Motor neuron (in vitro differentiated cells): ENCODE results near the gene NEDD9. TPM values are rescaled to one million over a fixed set of nuclear protein-coding genes. Genes with fewer than 3 reads are reported as not detected.

Experiments
- ATAC-seq, 8 experiments: fragments of 200-7000 bp; cut with Tn5 transposase; replicated peaks in 6 of 8; 2 replicates each; pipeline ENCODE4 v1.8.0; 2021; ENCODE audit warnings: mild to moderate bottlenecking in 8 of 8, moderate library complexity in 8 of 8
- H3K27ac ChIP-seq, 2 donors: fragments of 250-450 bp; sonication (Bioruptor Pico); 2 replicates each; pipeline ENCODE4 v1.9.0; 2021; ENCODE audit warnings: antibody characterized with exemption in 2 of 2, mild to moderate bottlenecking in 2 of 2, moderate library complexity in 1 of 2
- H3K4me1 ChIP-seq, 2 donors: fragments of 250-450 bp; sonication (Bioruptor Pico); replicated peaks in 1 of 2; 2 replicates each; pipeline ENCODE4 v1.6.1; 2021; ENCODE audit warnings: antibody characterized with exemption in 2 of 2, mild to moderate bottlenecking in 2 of 2, moderate library complexity in 1 of 2
- H3K4me3 ChIP-seq, 5 donors: fragments of 250-450 bp; sonication (Bioruptor Pico); 2 replicates each; pipeline ENCODE4 v1.9.0; 2021; ENCODE audit warnings: antibody characterized with exemption in 5 of 5, mild to moderate bottlenecking in 5 of 5, moderate library complexity in 4 of 5
- WGBS, 10 experiments: fragments of 450-650 bp; shearing (Covaris generic); methylation state at CpG; one replicate each; pipeline ENCODE4 v1.0.0; 2022; 5-methylcytosine and 5-hydroxymethylcytosine counted together
- in situ Hi-C, 9 experiments: fragments of 400-800 bp; cut with MboI; loops; one replicate each; pipeline ENCODE4 v1.15.0; 2021; ENCODE audit warnings: low sequenced_read_pairs in 9 of 9, low pct_unique_long_range_greater_than_20kb in 2 of 9; ENCODE audit not compliant: unreplicated experiment in 9 of 9
- total RNA-seq, 8 experiments: library from RNA; unstranded; fragments of 300-600 nt; gene quantifications; 2 replicates each; pipeline versions ENCODE4 v1.2.3 to v1.2.4, GENCODE V29; 2022

Gene NEDD9
- total RNA-seq, 8 experiments from 2014 or later, result 1.4 to 48.0 (median 6.5) TPM

GRCh38 chr6:11237956-11238355 lies 5.5 kb upstream of the NEDD9 start:
- Histone ChIP-seq H3K4me1 (peaks cover 22 to 28% of the 10 kb centered on the region in 2 donors), H3K4me3 (no peak overlapping the region), H3K27ac (no peak overlapping the region)
- no peak for ATAC-seq
- in situ Hi-C loops, result loop anchor here in 1 of 9 experiments (25.0 kb wide), 1 partner anchor 249 kb away; no protein-coding TSS in a partner anchor
- WGBS, 10 experiments, result 80 to 100% (median 98%) methylated on average over 1 to 3 of the region's 4 CpGs; no CpG with 5 or more reads in 4 of the 10 experiments

- Histone ChIP-seq H3K4me3 (no peak overlapping the region), H3K27ac (no peak overlapping the region), H3K4me1 (peaks cover 22 to 28% of the 10 kb centered on the region in 2 donors)
- in situ Hi-C loops, result loop anchor here in 1 of 9 experiments (25.0 kb wide), 1 partner anchor 250 kb away; no protein-coding TSS in a partner anchor
- ATAC-seq, result no peak
- WGBS, 10 experiments, result 54 to 100% (median 81%) methylated on average over 1 to 4 of the region's 4 CpGs
These were observed 5.0 kb upstream of the NEDD9 start for GRCh38 chr6:11237428-11237827.

GRCh38 chr6:11236915-11237314 lies 4.4 kb upstream of the NEDD9 start:
- in situ Hi-C loops, result loop anchor here in 1 of 9 experiments (25.0 kb wide), 1 partner anchor 250 kb away; no protein-coding TSS in a partner anchor
- no peak for ATAC-seq

GRCh38 chr6:11236076-11236750 lies 3.7 kb upstream of the NEDD9 start:
- peak in 2 of 8 experiments; percentile 3 to 5 for ATAC-seq
- in situ Hi-C loops, result loop anchor here in 1 of 9 experiments (25.0 kb wide), 1 partner anchor 251 kb away; no protein-coding TSS in a partner anchor

More at GRCh38 chr6:11236915-11237314, 4.4 kb upstream of the NEDD9 start:
- no peak overlapping the region for H3K27ac ChIP-seq
- 20 to 100% (median 51%) methylated on average over 1 to 2 of the region's 6 CpGs; no CpG with 5 or more reads in 6 of the 10 experiments for WGBS, 10 experiments
- H3K4me3 ChIP-seq, result no peak overlapping the region
- H3K4me1 ChIP-seq, result peaks cover 22 to 28% of the 10 kb centered on the region in 2 donors

GRCh38 chr6:11235062-11235461 lies 2.6 kb upstream of the NEDD9 start:
- no peak for ATAC-seq
- in situ Hi-C loops, result loop anchor here in 1 of 9 experiments (25.0 kb wide), 1 partner anchor 252 kb away; no protein-coding TSS in a partner anchor
- Histone ChIP-seq H3K4me1 (peaks cover 24 to 31% of the 10 kb centered on the region in 2 donors), H3K4me3 (no peak overlapping the region), H3K27ac (no peak overlapping the region)

More at GRCh38 chr6:11236076-11236750, 3.7 kb upstream of the NEDD9 start:
- Histone ChIP-seq H3K4me1 (peaks cover 22 to 28% of the 10 kb centered on the region in 2 donors), H3K4me3 (no peak overlapping the region), H3K27ac (no peak overlapping the region)
- WGBS, 10 experiments, result 38 to 72% (median 59%) methylated on average over 1 to 4 of the region's 6 CpGs; no CpG with 5 or more reads in 2 of the 10 experiments

GRCh38 chr6:11233673-11234573 lies 1.5 kb upstream of the NEDD9 start:
- no peak overlapping the region for H3K27ac ChIP-seq
- no peak overlapping the region for H3K4me3 ChIP-seq
- WGBS, 10 experiments, result 40 to 96% (median 58%) methylated on average over 2 to 11 of the region's 11 CpGs; no CpG with 5 or more reads in 1 of the 10 experiments
- ATAC-seq, result no peak
- in situ Hi-C loops, result loop anchor here in 1 of 9 experiments (25.0 kb wide), 1 partner anchor 253 kb away; no protein-coding TSS in a partner anchor
- peaks cover 32 to 34% of the 10 kb centered on the region in 2 donors for H3K4me1 ChIP-seq

GRCh38 chr6:11232770-11233626 lies 530 bp upstream of the NEDD9 start:
- Histone ChIP-seq H3K27ac (peak overlapping the region in 1 of 2 donors; percentile 59), H3K4me1 (peaks cover 34 to 35% of the 10 kb centered on the region in 2 donors), H3K4me3 (peak overlapping the region; percentile 40 to 65 (median 51))
- in situ Hi-C loops, result loop anchor here in 1 of 9 experiments (25.0 kb wide), 1 partner anchor 254 kb away; no protein-coding TSS in a partner anchor
- 1 to 30% (median 9%) methylated on average over 1 to 23 of the region's 23 CpGs for WGBS, 10 experiments
- peak in 7 of 8 experiments; percentile 2 to 7 (median 5) for ATAC-seq

- H3K27ac ChIP-seq, result no peak overlapping the region
- ATAC-seq, result peak in 7 of 8 experiments; percentile 57 to 73 (median 66)
- 0 to 17% (median 4%) methylated on average over 1 to 6 of the region's 6 CpGs; no CpG with 5 or more reads in 1 of the 10 experiments for WGBS, 10 experiments
- in situ Hi-C loops, result loop anchor here in 1 of 9 experiments (25.0 kb wide), 1 partner anchor 256 kb away; no protein-coding TSS in a partner anchor
- H3K4me1 ChIP-seq, result peaks cover 30 to 32% of the 10 kb centered on the region in 2 donors
- H3K4me3 ChIP-seq, result peak overlapping the region; percentile 40 to 65 (median 51)
These were observed 790 bp downstream of the NEDD9 start for GRCh38 chr6:11231564-11232192.

GRCh38 chr6:11231108-11231463 lies 1.4 kb downstream of the NEDD9 start:
- in situ Hi-C loops, result loop anchor here in 1 of 9 experiments (25.0 kb wide), 1 partner anchor 256 kb away; no protein-coding TSS in a partner anchor
- no peak overlapping the region for H3K27ac ChIP-seq

GRCh38 chr6:11230158-11231107 lies 2.0 kb downstream of the NEDD9 start:
- peak overlapping the region; percentile 40 to 65 (median 51) for H3K4me3 ChIP-seq
- H3K27ac ChIP-seq, result no peak overlapping the region
- no peak for ATAC-seq
- in situ Hi-C loops, result loop anchor here in 1 of 9 experiments (25.0 kb wide), 1 partner anchor 257 kb away; no protein-coding TSS in a partner anchor
- peaks cover 23 to 27% of the 10 kb centered on the region in 2 donors for H3K4me1 ChIP-seq
- WGBS, 10 experiments, result 18 to 81% (median 42%) methylated on average over 3 to 9 of the region's 9 CpGs

More at GRCh38 chr6:11231108-11231463, 1.4 kb downstream of the NEDD9 start:
- no peak for ATAC-seq
- 13 to 83% (median 30%) methylated on average over 1 of the region's 1 CpG; no CpG with 5 or more reads in 1 of the 10 experiments for WGBS, 10 experiments
- H3K4me3 ChIP-seq, result peak overlapping the region; percentile 40 to 65 (median 51)
- H3K4me1 ChIP-seq, result peaks cover 27 to 28% of the 10 kb centered on the region in 2 donors
